HG02852 (cell line): ENCODE data around the gene B4GALNT4.
"Not testable (repeated sequence)": the region's sequence is repeated elsewhere in the genome, so short reads cannot be mapped to it uniquely, and the experiment has no call there.

Source experiments
- ATAC-seq: cut with Tn5 transposase; IDR thresholded peaks from one replicate; pipeline ENCODE4 v1.9.1; 2021; ENCODE audit warnings: mild to moderate bottlenecking, moderate library complexity; ENCODE audit not compliant: unreplicated experiment

The B4GALNT4 gene

DNA sequence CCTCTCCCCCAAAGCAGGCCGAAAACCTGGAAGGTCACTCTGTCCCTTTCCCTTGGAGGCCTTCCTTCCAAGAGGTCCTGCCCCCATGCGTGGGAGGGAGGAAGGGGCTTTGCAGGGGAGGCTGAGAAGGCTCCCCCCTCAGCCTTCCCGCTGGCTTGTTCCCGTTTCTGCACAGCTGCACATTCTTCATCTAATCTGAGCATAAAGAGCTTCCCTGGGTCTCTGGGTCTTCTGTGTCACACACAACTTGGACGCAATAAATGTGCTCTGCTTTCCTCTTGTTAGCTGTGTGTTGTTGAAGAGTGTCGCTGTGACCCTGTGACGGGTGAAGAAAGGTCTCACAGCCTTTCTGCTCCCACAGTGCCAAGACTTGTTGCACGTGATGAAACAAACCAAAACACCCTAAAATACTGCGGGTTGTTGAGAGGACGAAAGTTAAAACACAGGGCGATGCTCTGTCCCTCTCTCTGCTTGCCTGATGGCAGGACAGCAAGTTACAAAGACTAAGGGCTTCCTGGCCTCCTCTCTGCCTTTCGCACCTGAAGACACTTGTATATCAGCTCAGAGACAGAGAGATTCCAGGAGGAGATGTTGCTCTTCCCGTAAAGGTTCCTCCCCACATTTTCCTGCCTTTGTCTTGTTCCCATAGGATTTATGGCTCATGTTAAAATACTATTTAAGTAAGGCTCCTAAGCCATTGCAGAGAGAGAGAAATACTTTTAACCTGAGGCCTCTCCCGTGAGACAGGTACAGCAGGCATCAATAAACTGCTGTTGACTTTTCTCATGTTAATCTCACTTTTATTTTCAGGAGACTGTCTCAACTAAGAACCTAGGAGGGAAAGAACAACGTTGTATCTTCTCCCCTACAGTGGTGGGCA is 33.3 kb upstream of the B4GALNT4 start:
- ATAC-seq, result no peak

DNA sequence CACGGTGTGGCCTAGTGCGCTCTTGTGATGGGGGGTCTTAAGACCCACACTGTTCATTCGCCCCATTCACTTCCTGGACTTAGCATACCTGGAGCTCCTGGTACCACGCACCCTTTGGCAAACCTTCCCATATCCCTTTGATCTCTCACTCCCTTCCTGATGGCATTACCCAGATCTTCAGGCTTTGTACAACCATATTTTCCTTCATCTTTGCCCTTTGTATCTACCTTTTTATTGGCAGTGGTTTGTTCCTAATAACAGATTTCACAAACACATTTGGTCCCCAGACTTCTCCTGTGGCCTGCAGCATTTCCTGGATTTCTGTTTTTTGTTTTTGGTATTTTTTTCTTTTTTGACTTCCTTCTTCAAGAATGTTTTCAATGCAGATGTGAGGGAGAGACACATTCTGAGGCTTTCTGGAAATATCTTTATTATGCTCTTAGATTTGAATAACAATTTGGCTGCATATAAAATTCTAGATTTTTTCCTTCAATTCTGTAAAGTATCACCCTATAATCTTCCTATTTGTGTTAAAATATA is 32.6 kb upstream of the B4GALNT4 start:
- ATAC-seq, result no peak

DNA sequence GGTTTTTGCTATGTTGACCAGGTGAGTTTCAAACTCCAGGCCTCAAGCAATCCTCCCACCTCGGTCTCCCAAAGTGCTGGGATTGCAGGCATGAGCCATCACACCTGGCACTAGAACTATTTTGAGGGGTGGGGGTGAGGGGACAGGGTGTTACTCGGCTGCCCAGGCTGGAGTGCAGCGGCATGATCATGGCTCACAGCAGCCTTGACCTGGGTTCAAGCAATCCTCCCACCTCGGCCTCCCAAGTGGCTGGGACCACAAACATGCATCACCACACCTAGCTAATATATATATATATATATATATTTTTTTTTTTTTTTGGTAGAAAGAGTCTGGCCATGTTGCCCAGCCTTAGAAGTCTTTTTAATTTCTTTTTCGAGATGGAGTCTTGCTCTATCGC is 31.6 kb upstream of the B4GALNT4 start:
- no peak for ATAC-seq

DNA sequence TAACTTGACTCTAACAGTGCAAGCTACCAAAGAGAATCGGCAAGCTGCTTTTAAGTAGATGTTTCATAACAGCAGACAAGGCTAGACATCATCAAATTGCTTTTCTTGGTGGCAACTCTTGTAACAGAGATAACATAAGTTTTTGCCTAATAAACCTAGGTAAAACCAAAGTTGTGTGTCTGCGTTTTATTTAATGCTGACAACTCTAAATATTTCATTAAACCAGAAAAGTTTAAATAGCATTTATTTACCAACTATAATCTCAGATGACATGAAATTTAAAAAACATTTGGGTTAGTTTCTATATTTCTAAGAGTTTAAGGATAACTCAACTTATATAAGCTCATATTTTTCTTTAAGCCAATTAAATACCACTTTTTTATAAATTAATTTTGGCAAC is 29.3 kb upstream of the B4GALNT4 start:
- ATAC-seq, result no peak

DNA sequence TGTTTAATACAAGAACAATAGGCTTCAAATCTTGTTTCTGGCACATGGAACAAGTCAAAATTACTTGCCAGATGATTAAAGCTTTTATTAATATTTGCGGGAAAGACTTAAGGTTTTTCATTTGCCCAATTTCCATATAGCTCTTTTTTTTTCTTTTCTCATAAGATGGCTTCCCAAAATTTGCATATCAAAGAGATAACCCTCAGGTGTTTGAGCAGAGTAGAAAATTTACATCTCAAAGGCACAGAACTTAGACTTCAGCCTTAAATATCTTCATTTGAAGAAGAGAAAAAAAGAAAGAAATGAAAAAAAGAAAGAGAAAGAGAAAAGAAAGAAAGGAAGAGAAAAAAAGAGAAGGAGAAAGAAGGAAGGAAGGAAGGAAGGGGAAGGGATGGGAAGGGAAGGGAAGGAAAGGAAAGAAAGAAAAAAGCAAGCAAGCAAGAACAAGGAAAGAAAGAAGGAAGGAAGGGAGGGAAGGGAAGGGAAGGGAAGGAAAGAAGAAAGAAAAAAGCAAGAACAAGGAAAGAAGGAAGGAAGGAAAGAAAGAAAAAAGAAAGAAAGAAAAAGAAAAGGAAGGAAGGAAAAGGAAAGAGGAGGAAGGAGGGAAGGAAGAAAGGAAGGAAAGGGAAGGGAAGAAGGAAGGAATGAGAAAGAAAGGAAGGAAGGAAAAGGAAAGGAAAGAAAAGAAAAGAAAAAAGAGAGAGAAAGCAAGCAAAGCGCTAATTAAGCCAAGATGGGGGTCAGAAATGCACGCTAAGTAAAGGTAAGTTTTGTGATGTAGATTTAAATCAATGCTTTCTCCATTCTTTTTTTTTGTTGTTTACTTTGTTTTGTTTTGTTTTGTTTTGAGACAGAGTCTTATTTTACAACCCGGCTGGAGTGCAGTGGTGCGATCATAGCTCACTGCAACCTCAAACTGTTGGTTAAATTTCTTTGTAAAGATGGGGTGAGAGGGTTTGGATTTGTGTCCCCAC is 28.5 kb upstream of the B4GALNT4 start:
- no peak for ATAC-seq

DNA sequence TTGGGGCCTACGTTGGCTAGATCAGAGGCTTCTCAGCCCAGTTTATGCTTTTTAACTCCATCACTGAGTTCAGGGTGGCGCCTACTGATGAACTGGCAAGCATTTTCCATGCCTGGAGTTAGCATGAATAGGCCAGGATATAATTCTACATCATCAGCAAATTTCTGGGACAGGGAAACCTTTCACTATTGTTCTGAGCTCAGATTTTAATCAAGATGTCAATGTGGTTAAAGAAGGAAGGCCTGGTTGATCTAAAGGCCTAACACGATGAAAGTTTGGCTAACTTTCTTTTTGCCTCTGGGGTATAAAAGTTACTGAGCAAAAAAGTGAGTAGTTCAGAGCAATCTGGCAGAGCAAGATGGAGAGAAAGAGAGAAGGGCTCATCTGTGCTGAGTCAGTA is 27.0 kb upstream of the B4GALNT4 start:
- ATAC-seq, result no peak

DNA sequence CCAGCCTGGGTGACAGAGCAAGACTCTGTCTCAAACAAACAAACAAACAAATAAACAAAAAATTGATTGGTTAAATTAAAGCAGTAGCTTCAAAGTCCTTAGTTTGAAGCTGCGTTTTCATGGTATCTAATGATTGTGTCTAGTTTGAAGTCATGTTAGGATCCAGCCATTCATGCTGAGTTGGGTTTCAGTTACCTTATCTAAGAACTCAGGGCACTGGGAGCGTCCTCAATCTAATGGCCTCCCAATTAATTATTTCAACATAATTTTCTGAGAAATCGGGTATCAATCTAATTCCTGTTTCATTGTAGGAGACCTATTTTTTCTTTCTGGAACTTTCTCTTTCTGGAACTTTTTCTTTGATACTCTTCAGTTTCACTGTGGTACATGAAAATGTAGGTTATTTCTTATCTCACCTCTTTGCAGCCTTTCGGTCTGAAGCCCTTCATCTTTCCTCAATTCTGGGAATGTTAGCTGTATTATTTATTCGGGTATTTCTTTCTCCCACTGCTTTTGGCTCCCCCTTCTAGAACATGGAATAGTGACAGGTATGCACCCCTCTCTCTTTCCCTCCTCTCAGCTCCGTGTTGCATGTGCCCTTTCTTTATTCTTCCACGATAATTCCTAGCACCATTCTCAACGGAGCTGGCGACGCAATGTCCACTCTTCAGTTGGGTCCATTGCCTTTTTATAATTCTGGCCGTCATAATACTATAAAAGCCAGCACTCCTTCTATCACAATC is 24.3 kb upstream of the B4GALNT4 start:
- no peak for ATAC-seq

DNA sequence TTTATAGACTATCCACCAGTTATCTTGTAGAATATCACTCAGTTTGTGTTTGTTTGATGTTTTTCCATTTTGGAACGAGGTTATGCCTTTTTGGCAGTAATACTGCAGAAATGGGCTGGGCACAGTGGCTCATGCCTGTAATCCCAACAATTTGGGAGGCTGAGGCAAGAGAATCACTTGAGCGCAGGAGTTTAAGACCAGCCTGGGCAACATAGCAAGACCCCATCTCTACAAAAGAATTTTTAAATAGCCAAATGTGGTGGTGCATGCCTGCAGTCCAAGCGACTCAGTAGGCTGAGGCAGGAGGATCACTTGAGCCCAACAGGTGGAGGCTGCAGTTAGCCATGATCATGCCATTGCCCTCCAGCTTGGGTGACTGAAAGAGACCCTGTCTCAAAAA is 22.8 kb upstream of the B4GALNT4 start:
- no peak for ATAC-seq

DNA sequence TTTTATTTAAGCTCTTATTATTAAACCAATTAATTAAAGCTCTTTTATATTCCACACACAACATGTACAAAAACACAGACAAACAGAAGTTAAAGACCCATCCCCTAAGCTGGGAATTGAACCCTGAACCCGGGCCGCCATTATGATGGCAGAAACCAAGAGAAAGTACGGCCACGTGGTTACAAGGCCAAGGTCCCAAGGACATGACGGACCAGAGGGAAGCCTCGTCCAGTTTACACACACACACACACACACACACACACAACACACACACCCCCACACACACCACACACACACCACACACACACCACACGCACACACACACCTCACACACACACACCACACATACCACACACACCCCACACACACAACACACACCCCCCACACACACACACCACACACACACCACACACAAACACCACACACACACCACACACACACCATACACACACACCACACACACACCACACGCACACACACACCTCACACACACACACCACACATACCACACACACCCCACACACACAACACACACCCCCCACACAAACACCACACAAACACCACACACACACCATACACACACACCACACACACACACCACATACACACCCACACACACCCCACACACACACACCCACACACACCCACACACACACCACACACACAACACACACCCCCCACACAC is 19.9 kb upstream of the B4GALNT4 start:
- not testable (repeated sequence) for ATAC-seq

DNA sequence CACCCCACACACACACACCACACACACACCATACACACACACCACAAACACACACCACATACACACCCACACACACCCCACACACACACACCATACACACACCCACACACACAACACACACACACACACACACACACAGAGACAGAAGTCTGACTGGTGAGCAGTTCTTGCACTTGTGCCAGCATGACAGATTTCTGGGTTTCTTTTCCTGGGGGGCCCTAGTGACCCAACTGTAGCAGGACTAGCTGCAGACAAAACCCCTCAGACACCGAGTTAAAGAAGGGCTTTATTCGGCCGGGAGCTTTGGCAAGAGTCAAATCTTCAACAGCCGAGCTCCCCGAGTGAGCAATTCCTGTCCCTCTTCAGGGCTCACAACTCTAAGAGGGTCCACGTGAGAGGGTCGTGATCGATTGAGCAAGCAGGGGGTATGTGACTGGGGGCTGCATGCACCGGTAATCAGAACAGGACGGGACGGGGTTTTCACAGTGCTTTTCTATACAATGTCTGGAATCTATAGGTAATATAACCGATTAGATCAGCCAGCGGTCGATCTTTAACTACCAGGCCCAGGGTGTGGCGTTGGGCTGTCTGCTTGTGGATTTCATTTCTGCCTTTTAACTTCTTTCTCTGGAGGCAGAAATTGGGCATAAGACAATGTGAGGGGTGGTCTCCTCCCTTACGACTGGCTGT is 19.1 kb upstream of the B4GALNT4 start:
- ATAC-seq, result not testable (repeated sequence)

DNA sequence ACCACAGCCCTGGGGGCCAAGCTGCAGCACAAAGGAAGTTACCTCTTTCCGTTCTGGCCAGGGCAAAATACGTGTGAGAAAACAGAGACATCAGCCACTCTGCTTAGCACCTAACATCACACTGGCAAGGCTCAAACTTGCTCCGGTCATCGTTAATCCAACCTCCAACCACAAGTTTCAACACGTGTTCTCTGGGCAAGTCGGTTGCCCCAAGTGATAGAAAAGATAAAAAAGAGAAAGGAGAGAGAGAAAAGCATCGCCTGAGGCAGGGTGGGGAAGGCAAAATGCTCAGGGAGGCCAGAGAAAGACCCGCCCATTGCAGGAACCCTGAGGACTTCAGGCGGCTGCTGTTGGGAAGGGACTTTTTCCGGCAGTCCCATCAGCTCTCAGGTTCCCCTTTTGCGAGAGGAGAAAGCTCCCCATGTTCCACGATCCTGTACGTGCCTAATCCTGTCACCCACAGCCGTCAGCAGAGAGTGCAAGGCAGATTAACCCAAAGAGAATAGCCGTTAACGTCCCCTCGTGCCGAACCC is 18.5 kb upstream of the B4GALNT4 start:
- ATAC-seq, result no peak

DNA sequence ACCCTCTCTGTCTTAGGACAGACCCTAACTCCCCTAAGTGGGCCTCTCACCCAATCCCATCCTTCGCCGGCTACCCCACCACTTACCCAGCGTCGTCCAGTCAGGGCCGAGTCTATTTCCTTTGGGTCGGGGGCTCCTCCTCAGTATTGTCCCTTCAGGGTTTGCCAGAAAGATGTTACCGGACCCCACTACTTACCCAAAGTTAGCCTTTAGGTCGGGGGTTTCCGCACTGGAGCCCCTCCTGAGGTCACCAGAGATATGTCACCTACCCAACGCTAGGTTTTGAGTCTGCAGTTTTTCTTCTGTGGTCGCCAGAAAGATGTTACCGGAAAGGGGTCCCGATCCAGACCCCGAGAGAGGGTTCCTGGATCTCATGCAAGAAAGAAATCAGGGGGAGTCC is 17.9 kb upstream of the B4GALNT4 start:
- ATAC-seq, result no peak

DNA sequence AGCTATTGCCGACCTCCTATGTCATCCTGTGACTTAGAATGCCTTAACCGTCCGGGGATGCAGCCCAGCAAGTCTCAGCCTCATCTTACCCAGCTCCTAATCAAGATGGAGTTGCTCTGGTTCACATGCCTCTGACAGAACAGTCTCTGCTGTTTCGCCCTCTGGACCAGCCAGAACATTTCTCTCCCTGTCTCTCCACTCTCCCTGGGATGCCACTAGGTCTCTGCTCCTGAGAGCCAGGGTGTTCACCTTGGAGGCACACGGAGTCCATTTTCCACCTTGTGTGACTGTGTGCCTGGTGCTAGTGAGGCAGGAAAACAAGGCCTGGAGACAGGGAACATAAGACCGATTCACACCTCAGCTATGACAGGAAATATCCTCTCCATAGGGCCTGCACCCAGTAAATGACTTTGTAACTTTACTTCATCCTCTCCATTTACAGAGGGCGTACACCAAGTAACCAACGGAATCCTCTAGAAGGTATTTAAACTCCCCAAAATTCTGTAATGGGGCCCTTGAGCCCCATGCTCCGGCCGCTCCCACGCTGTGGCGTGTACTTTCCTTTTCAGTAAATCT is 16.8 kb upstream of the B4GALNT4 start:
- no peak for ATAC-seq

DNA sequence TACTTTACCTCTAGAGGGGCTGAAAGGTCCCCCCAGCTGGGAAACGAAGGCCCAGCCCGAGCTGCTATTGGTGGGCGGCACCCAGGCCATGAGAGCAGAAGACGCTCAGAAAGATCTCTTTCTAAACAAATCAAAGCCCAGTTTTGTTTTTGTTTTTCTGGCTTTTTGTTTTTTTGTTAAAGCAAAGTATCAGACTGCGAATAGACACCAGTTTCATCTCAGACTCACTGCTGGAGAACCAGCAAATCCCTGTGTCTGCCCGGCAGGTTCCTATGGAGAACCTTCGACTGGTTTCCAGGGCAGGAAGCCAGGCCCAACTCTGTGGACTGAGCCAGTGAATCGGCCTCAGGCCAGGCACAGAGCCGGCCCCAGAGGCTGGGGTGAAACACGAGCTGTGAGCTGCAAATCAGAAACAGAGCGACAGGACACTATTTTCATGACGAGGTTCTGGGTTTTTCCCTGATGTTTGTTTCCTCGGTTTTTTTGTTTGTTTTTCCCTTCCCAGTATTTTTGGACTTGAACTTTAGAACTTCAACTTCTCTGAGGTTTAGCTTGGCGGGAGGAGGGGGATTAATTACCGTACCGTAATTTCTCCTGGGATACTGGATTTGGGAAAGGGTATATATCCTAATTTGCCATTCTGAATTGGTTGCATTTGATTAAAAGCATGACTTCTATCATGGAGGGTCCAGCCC is 16.0 kb upstream of the B4GALNT4 start:
- no peak for ATAC-seq

DNA sequence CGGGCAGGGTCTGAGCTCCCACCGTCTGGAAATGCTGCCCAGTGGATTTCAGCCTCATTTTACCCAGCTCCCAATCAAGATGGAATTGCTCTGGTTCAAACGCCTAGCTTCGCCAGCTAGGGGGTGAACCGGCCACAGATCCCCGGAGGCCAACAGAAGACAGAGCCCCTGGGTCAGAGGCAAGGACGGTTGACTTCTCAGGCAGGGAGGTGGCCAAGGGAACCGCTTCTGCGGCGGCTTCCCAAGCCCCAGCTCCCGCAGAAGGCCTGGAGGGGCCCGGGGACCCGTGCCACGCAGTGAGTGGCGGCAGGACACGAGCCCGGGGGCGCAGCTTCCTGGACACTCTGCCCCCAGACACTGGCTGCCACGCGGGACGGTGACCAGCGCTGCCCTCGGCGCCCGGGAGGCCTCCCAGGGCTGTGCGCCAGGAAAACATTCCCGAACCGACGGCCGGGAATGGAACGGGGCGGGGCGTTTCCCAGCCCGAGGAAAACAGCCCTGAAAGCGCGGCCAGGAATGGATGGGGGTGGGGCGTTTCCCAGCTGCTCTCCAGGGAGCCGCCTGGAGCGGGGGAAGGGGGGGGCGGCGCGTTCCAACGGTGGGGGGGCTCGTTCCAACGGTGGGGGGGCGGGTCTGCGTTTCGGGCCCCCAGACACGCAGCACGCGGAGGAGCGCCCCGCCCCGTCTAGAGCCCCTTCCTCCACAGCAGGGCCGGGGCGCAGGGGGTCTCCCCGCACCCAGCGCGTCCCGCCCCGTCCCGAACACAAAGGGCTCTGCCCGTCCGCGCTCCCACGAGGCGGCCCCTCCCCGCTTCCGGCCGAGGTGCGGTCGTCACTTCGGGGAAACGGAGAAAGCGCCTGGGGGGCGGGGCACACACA is 13.5 kb upstream of the B4GALNT4 start:
- peak; percentile 43 for ATAC-seq

DNA sequence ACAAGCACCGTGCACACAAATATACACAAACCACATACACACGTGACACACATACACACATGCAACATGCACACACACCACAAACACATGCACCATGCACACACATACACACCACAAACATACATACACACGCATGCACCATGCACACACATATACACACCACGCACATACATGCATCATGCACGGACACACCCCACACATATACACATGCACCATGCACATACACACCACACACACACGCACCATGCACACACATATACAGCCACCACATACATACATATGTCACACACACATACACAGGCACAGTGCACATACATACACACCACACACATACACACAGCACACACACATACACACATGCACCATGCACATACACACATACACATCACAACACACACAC is 12.7 kb upstream of the B4GALNT4 start:
- ATAC-seq, result no peak

DNA sequence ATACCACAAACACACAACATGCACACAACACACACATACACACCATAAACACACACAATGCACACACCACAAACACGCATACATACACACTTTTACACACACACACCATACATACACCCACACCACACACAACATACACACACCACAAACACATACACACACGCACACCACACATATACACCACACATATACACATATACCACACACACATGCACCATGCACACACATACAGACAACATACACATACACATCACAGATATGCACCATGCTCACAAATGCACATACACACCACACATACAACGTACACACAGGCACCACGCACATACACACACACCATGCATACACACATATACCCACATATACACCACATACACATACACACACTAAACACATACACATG is 11.7 kb upstream of the B4GALNT4 start:
- no peak for ATAC-seq
